Stomach smooth muscle (tissue), 2 donors: ENCODE measurements around the gene DNAAF8.

ENCODE experiments used
- H3K27ac ChIP-seq: one replicate; pipeline ENCODE4 v1.7.0; 2013; ENCODE audit warnings: mild to moderate bottlenecking, low read length, inconsistent platforms
- H3K27me3 ChIP-seq, 2 donors: one replicate each; pipeline ENCODE4 v1.7.0; 2013; ENCODE audit warnings: low read length in 2 of 2; ENCODE audit not compliant: insufficient read depth in 2 of 2, control insufficient read depth in 1 of 2
- H3K36me3 ChIP-seq, 2 donors: one replicate each; pipeline ENCODE4 v1.7.0; 2013; ENCODE audit warnings: low read length in 2 of 2; ENCODE audit not compliant: control insufficient read depth in 2 of 2, insufficient read depth in 2 of 2
- H3K4me1 ChIP-seq: one replicate; pipeline ENCODE4 v1.7.0; 2013; ENCODE audit warnings: low read length; ENCODE audit not compliant: control insufficient read depth, insufficient read depth
- H3K4me3 ChIP-seq, 2 donors: one replicate each; pipeline ENCODE4 v1.7.0; 2013; ENCODE audit warnings: low read length in 2 of 2
- H3K9ac ChIP-seq, 2 donors: one replicate each; pipeline ENCODE4 v1.7.0; 2013; ENCODE audit warnings: low read length in 2 of 2, mild to moderate bottlenecking in 1 of 2
- H3K9me3 ChIP-seq, 2 donors: one replicate each; pipeline ENCODE4 v1.7.0; 2013; ENCODE audit warnings: low read length in 2 of 2; ENCODE audit not compliant: control insufficient read depth in 2 of 2
- donor health status: healthy.
- donor health status: Pancreatic carcinoma.

The DNAAF8 gene

GRCh38 chr16:4744555-4745273 lies 10.4 kb downstream of the DNAAF8 start:
- H3K27ac ChIP-seq: no peak overlapping the region
- H3K36me3 ChIP-seq: peaks cover 0 to 2% of the 10 kb centered on the region in 2 donors
- H3K9ac ChIP-seq: no peak overlapping the region
- peaks cover 22% of the 10 kb centered on the region for H3K4me1 ChIP-seq
- no peaks in the 10 kb centered on the region for H3K9me3 ChIP-seq
- H3K4me3 ChIP-seq: no peak overlapping the region
- H3K27me3 ChIP-seq: no peaks in the 10 kb centered on the region

- Histone ChIP-seq H3K4me1 (peaks cover 22% of the 10 kb centered on the region), H3K9ac (no peak overlapping the region), H3K27ac (no peak overlapping the region), H3K27me3 (no peaks in the 10 kb centered on the region), H3K36me3 (peaks cover 0 to 2% of the 10 kb centered on the region in 2 donors), H3K9me3 (no peaks in the 10 kb centered on the region), H3K4me3 (no peak overlapping the region)
Observed at GRCh38 chr16:4745274-4745569, 10.9 kb downstream of the DNAAF8 start.

- H3K4me1 ChIP-seq: peaks cover 22% of the 10 kb centered on the region
- no peaks in the 10 kb centered on the region for H3K9me3 ChIP-seq
- no peak overlapping the region for H3K9ac ChIP-seq
- peaks cover 4 to 6% of the 10 kb centered on the region in 2 donors for H3K36me3 ChIP-seq
- H3K27ac ChIP-seq: no peak overlapping the region
- no peaks in the 10 kb centered on the region for H3K27me3 ChIP-seq
- H3K4me3 ChIP-seq: no peak overlapping the region
Observed at GRCh38 chr16:4746215-4746614, 11.9 kb downstream of the DNAAF8 start.

- Histone ChIP-seq H3K9me3 (no peaks in the 10 kb centered on the region), H3K4me3 (no peak overlapping the region), H3K9ac (no peak overlapping the region), H3K27me3 (no peaks in the 10 kb centered on the region), H3K4me1 (peaks cover 22% of the 10 kb centered on the region), H3K36me3 (peaks cover 12 to 14% of the 10 kb centered on the region in 2 donors), H3K27ac (no peak overlapping the region)
Observed at GRCh38 chr16:4746991-4747574, 12.7 kb downstream of the DNAAF8 start.

GRCh38 chr16:4747906-4748681 lies 13.8 kb downstream of the DNAAF8 start:
- H3K4me3 ChIP-seq: no peak overlapping the region
- peaks cover 21 to 22% of the 10 kb centered on the region in 2 donors for H3K36me3 ChIP-seq
- no peak overlapping the region for H3K27ac ChIP-seq
- H3K9me3 ChIP-seq: no peaks in the 10 kb centered on the region
- H3K4me1 ChIP-seq: peaks cover 19% of the 10 kb centered on the region
- no peak overlapping the region for H3K9ac ChIP-seq
- no peaks in the 10 kb centered on the region for H3K27me3 ChIP-seq

- Histone ChIP-seq H3K9me3 (no peaks in the 10 kb centered on the region), H3K36me3 (peaks cover 25 to 29% of the 10 kb centered on the region in 2 donors), H3K27ac (no peak overlapping the region), H3K9ac (no peak overlapping the region), H3K4me1 (peaks cover 13% of the 10 kb centered on the region), H3K4me3 (no peak overlapping the region), H3K27me3 (no peaks in the 10 kb centered on the region)
Observed at GRCh38 chr16:4748682-4749411, 14.5 kb downstream of the DNAAF8 start.

GRCh38 chr16:4749700-4750257 lies 15.4 kb downstream of the DNAAF8 start:
- Histone ChIP-seq H3K27me3 (no peaks in the 10 kb centered on the region), H3K27ac (no peak overlapping the region), H3K4me3 (no peak overlapping the region), H3K9me3 (peaks cover 0 to 2% of the 10 kb centered on the region in 2 donors), H3K36me3 (peaks cover 27 to 33% of the 10 kb centered on the region in 2 donors), H3K9ac (no peak overlapping the region), H3K4me1 (peaks cover 13% of the 10 kb centered on the region)

GRCh38 chr16:4750896-4751295 lies 16.6 kb downstream of the DNAAF8 start:
- Histone ChIP-seq H3K4me3 (no peak overlapping the region), H3K4me1 (peaks cover 13% of the 10 kb centered on the region), H3K27me3 (no peaks in the 10 kb centered on the region), H3K27ac (no peak overlapping the region), H3K36me3 (peaks cover 28 to 39% of the 10 kb centered on the region in 2 donors), H3K9me3 (peaks cover 0 to 3% of the 10 kb centered on the region in 2 donors), H3K9ac (no peak overlapping the region)

GRCh38 chr16:4752351-4753100 lies 18.2 kb downstream of the DNAAF8 start:
- Histone ChIP-seq H3K4me1 (peaks cover under 1% of the 10 kb centered on the region), H3K9me3 (peaks cover 0 to 3% of the 10 kb centered on the region in 2 donors), H3K36me3 (peaks cover 28 to 41% of the 10 kb centered on the region in 2 donors), H3K27ac (no peak overlapping the region), H3K27me3 (no peaks in the 10 kb centered on the region), H3K9ac (no peak overlapping the region), H3K4me3 (no peak overlapping the region)

GRCh38 chr16:4753227-4753626 lies 18.9 kb downstream of the DNAAF8 start:
- H3K27ac ChIP-seq: no peak overlapping the region
- H3K36me3 ChIP-seq: peaks cover 30 to 45% of the 10 kb centered on the region in 2 donors
- no peaks in the 10 kb centered on the region for H3K4me1 ChIP-seq
- H3K4me3 ChIP-seq: no peak overlapping the region
- peaks cover 0 to 3% of the 10 kb centered on the region in 2 donors for H3K9me3 ChIP-seq
- H3K9ac ChIP-seq: no peak overlapping the region
- H3K27me3 ChIP-seq: no peaks in the 10 kb centered on the region
